A673 (cell line): Measurements from ENCODE around the gene KCNQ1.

ENCODE experiments used
- CTCF ChIP-seq: fragments of 300-800, 200-600 bp; sonication (generic); conservative IDR thresholded peaks from 2 replicates; pipeline ENCODE4 v1.5.1; 2017; ENCODE audit warnings: low read depth, mild to moderate bottlenecking, antibody characterized with exemption, low read length, moderate library complexity, mixed read lengths
- EZH2 ChIP-seq: fragments of 200-600 bp; sonication (generic); IDR thresholded peaks from 2 replicates; pipeline ENCODE4 v1.6.1; 2017; ENCODE audit warnings: borderline replicate concordance, low read depth, mild to moderate bottlenecking, mixed read lengths, antibody characterized with exemption, low read length; ENCODE audit not compliant: poor library complexity, severe bottlenecking

- TF ChIP-seq CTCF (peak; percentile 31), EZH2 (no peak)
Observed at GRCh38 chr11:2891326-2892214, 446.8 kb downstream of the KCNQ1 start.
